HG02763 (cell line): Measurements from ENCODE around the gene ATG2A.

Experiments
- ATAC-seq: cut with Tn5 transposase; IDR thresholded peaks from one replicate; pipeline ENCODE4 v1.9.1; 2021; ENCODE audit warnings: mild to moderate bottlenecking, moderate library complexity; ENCODE audit not compliant: unreplicated experiment

The ATG2A gene

DNA sequence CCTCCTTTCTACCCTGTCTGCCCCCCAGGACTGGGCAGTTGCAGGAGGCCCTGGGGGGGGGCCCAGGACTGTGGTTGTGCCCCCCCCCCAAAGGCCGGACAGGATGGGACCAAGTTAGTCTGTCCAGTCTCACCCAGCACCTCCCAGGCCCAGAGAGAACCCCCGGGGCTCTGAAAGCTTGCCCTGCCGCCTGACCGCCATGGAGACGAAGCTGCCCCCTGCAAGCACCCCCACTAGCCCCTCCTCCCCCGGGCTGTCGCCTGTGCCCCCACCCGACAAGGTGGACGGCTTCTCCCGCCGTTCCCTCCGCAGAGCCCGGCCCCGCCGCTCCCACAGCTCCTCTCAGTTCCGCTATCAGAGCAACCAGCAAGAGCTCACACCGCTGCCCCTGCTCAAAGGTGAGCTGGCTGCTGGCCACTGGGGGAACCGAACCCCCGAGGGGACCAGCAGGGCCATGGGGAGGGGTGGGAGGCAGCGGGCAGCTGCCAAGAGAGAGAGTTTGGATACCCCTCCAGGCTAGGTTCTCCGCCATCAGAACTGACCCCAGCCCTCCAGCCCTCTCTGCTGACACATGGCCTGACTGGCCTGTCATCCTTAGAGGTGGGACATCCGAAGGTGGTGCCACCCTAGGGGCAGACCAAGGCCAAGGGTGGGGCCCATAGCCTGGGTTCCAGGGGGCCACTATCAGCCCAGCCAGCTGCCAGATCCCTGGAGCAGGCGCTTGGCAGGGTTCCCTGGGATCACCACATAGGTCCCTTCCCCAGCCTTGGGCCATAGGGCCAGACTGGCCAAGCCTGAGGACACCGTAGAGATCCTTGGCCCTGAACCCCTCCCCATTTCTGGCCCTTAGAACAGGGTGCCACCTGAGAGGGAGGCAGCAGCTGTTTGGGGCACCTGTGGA is 8.8 kb upstream of the ATG2A start:
- ATAC-seq, result no peak

DNA sequence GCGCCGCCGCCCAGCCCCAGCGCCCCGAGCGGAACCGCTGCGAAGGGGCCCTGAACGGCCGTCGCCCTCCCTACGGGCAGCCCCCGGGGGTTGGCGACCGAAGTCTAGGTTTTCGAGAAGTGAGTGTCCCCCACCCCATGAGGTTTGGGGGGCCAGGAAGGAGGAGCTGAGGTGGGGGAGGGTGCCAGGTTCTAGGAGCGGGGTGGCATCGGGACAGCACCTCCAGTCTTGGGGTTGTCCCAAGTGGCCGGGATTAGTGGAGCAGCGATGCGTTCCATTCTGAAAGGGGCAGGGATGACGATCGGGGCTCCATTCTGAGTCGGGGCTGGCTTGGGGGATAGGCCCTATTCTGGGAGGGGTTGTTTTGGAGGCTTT is 7.9 kb upstream of the ATG2A start:
- no peak for ATAC-seq

DNA sequence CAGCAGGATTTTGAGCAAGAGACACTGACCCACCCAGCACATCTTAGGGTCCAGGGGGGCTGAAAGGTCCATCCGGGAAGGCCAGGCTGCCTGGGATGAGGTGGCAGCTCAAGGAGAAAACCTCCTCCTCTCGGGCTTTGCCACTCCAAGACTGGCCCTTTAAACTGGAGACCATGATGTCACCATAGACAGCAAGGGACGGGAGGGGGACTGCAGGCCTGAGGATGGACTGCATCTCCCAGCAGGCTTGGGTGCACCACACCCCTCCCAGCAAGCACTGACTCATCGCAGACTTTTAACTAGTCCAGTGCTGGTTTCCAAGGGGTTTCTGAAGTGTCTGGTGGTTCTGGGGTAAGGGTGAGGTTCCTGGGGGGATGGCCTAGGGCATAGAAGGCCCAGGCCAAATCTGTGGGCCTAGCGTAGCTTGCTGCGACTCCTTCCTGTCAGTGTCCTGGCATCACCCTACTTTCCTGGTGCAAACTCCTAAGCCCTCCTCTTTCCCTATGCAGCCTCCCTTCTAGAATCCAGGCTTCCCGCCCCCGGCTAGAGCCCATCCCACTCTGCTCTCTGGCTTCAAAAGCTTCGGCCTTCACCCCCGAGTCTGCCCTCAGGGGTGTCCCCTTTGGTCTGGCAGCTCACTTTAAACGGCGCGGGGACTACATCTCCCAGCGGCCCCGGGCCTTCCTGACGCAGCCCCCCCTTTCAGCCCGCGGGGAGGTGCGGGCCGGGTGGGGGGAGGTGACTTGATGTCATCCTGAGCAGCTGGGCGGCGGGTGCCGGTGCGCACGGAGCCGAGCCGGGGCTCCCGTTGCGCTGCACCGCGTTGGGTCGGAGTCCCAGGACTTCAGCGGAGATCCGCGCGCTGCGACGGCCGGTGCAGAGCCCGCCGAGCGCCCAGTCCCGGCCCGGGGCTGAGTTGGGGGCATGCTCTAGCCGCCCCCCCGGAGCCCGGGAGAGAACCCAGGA is 7.2 kb upstream of the ATG2A start, which contains the start of gene PPP2R5B:
TSS of gene PPP2R5B (plus strand) at position 746 of the 966 bp plus-strand sequence. CDS start 1,046 bp downstream, outside the sequence.
- ATAC-seq, result peak; percentile 76

DNA sequence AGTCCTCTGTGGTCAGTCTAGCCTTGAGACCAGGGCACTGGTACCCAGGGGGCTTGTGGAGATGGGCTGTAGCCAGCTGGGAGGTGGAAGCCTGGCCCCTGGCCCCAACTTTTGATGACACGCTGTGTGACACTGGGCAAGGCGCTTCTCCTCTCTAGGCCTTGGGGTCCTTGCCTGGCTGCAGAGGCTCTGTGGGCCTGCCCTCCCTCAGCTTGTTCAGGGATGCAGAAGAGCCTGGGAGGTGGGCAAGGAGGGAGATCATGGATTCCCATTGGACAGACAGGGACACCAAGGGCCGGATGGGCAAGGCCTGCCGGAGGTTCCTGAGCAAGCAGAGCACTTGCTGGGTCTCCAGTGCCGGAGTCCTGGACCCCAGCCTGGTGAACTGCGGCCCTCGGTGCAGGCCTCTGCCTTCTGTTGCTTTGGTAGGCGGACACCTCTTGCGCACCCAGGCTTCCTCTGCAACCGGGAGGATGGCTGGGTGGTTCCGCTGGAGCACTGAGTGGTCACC is 6.2 kb upstream of the ATG2A start:
- no peak for ATAC-seq

DNA sequence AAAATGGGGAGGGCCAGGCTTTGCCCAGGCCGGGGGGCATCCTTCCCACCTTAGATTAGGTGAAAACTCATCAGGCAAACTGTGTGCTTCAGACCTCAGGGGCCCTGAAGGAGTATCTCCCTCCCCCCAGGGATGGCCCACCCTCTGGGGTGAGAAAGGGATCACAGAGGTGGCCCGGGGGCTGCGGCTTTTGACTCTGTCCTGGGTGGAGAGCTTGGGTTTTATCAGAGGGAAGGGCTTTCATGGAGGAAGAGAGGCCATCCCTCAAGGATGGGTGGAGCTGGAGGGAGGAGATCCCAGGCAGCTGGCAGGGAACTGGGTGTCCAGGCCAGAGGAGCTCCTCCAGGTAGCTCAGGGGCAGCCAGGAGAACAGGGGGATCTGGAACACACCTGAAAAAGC is 4.4 kb upstream of the ATG2A start:
- ATAC-seq, result no peak

DNA sequence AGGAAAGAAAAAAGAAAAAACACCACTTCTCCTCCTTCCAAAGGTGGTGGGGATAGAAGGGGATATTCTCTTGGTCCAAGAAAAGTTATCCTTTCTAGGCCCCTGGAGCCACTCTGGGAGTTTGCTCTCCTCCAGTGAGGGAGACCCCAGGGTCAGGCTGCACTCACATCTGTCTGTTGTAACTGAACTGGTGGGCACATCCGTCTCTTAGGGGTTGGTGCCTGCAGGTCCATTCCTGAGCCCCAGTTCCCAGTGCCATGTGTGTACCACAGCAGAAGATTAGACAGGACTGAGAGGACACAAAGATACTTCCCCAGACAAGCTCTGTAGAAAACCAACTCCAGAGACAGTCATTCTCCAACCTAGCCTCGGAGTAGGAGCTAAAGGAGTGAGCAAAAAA is 3.1 kb upstream of the ATG2A start:
- no peak for ATAC-seq

DNA sequence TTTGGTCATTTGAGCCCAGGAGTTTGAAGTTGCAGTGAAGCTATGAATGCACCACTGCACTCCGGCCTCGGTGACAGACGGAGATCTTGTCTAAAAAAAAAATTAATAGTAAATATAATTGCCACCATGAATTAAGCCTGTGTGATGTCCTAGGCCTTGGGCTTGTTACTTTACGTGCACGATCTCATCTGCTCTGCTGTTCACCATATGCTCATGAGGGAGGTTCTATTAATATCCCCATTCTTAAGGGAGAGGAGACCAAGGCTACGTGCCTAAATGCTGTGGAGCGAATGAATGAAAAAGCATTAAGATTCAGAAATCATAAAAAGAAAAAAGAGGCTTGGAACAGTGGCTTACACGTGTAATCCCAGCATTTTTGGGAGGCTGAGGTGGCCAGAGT is 2.6 kb upstream of the ATG2A start:
- no peak for ATAC-seq

DNA sequence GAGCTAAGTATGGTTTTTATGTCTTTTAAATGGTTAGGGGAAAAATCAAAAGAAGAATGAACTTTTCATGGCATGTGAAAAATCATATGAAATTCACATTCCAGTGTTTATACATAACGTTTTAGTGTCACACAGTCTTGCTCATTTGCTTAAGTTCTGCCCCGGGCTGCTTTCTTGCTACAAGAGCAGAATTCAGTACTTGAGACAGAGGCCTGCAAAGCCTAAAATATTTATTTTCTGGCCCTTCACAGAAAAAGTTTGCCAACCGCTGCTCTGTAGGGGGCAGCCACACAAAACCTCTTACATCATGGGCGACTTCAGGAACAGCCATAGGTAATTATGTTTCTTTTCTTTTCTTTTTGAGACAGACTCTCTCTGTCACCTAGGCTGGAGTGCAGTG is 1.0 kb upstream of the ATG2A start:
- no peak for ATAC-seq

DNA sequence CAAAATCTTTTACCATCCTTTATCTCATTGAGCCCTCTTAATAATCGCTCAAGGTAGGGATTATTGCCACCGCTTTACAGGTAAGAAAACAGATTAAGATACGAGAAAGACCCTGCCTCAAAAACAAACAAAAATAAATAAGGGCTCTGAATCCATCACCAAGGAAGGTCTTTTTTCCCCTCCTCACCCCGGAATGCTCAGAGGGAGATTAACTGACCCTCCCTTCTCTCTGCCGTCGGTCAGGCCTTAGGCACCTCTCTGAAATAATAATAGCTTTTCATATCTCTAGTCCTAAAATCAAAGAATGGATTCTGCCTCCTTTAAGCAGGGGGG is 620 bp upstream of the ATG2A start:
- no peak for ATAC-seq

DNA sequence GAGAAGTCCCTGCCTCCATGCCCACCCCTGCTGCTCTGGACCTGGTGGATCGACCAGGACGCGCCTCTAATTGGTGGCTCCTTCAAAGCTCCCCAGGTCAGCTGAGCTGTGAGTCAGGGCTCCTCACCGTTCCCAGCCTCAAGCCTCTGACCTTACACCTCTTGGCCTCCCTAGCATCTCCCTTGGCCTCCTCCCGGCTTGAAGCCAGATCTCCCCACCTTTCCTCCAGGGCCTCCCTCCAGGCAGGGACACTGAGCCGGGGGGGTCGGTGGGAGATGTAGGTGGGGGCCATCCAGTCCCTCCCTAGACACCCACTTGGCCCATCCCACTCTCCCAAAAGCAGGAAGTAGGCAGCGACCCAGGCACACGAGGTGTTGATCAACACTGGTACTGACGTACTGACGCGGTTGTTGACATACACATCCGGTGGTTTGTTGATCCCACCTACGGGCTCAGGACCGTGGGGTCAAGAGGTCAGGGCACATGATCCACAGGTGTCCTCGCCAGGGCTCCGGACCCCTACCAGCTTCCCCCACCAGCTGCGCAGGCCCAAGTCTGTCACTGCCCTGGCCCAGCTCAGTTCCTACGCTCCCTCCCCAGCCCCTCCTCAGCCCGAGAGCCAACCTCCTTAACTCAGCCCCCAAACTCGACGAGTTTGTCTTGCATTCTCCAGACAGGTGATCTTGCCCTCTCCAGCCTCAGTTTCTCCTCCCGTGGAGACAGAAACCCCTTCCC is 802 bp downstream of the ATG2A start:
- no peak for ATAC-seq

DNA sequence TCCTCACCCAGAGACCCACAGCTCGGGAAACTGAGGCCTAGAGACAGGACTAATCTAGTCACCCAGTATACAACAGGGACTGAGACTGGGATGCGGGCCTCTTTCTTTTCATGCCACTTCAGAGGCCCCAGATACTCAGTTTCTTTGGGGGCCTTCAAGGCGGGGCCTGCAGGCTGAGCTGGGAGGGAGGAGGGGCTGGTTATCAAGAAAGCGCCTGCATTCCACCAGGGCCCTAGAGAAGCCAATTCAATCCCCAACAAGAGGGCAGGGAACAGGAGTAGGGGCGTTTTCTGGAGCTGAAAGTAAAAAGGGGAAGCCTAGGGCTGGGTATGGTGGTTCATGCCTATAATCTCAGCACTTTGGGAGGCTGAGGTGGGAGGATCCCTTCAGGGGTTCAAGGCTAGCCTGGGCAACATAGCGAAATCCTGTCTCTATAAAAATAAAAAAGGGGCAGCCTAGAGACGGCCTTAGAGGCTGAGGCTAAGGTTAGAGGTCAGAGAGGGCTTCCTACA is 1.6 kb downstream of the ATG2A start:
- no peak for ATAC-seq

DNA sequence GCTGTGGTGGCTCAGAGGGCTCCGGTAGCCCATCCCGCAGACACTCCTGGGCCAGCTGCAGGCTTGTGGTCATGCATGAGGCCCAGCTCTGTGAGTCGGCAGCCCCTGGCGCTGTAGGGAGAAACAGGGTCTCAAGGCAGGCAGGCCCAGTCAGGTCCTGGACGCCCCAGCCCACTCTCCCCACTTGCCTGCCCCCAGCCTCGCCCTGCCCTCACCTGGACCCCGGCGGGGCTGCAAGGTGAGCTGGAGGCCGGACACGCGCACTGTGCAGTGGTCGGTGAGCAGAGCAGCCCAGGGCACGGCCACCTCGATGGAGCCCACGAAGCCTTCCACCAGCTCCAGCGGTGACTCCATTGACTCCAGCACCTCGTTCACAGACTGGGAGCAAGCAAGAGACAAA is 2.9 kb downstream of the ATG2A start:
- ATAC-seq, result no peak

DNA sequence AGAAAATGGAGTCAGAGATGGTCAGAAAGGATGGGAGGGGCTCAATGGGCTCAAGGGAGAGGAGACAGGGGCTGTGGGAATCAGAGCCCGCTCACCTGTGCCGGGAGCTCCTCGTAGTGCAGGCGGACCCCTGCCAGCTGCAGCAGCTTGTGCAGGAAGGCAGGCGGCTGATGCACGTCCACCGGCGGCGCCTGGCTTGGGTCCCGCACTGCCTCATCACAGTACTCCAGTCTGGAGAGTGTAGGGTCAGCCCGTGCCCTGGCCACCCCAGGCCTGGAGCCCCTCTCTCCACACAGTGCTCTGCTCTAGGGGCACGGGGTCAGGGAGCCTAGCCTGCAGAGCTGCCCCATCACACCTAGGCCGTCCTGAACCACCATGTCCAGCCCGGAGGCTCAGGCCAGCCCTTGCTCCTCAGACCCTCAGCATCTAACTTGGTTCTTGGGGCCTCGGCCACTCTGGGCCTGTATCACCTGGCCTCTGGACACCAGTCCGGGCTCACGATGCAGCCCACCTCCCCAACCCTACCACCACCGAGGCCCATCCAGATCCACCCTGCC is 3.8 kb downstream of the ATG2A start:
- no peak for ATAC-seq

DNA sequence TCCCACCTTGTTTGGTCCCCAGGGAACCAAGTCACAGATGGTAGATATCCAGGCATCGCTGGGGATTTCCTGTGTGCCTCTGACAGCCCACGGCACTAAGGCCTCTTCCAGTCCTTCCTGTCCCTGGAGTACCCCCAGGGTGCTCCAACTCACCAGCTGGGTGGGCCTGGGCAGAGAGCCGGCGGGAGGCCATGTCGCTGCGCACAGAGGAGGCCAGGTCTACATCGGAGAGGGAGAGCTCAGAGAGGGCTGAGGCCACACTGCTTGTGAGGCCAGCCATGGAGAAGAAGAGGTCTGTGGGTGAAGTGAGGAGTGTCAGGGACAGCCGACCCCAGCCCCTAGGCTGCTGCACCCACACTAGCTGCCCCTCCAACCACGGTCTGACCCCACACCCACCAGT is 5.3 kb downstream of the ATG2A start:
- no peak for ATAC-seq

DNA sequence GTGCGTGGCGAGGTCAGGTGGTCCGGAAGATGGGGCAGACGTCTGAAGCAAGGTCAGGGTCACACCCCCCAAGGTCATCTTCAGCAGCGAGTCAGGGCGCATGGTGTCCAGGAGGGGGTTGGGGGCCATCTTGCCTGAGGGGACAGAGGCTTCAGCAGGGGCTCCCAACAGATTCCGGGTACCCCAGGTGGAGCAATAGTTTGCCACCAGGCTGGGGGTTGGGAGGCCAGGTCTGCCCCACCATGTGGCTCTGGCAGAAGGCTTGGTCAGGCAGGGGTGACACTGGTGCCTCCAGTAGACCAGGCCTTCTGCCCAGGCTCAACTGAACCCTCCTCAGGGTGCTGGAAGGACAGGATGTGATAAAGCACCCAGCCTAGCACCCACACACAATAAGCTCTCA is 5.9 kb downstream of the ATG2A start:
- no peak for ATAC-seq

DNA sequence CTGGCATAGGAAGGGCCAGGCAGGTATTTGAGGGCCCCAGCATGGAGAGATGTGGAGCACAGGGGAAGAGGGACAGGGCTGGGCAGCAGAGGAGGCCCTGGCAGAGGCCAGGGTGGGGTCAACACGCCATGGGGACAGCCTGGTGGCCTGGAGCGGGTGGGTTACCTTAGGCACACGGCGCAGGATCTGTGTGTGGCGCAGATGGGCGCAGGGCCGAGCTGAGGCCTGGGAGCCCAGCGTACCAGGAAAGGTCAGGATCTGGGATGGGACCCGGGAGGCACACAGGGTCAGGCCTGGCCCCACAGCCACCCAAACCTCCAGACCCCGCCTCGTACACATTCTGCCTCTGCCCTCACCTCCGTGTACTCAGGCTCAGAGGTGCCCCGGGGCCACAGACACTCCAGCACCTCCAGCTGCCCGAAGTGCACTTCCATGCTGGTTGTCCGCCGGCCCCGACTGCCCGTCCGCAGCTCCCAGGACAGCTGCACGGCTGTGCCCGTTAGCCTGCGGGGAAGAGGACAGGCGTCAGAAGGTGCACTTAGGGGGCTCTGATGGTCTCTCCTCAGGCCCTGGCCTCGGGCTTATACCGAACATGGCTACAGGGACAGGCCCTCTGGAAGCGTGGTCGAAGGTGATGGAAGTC is 6.4 kb downstream of the ATG2A start:
- no peak for ATAC-seq

DNA sequence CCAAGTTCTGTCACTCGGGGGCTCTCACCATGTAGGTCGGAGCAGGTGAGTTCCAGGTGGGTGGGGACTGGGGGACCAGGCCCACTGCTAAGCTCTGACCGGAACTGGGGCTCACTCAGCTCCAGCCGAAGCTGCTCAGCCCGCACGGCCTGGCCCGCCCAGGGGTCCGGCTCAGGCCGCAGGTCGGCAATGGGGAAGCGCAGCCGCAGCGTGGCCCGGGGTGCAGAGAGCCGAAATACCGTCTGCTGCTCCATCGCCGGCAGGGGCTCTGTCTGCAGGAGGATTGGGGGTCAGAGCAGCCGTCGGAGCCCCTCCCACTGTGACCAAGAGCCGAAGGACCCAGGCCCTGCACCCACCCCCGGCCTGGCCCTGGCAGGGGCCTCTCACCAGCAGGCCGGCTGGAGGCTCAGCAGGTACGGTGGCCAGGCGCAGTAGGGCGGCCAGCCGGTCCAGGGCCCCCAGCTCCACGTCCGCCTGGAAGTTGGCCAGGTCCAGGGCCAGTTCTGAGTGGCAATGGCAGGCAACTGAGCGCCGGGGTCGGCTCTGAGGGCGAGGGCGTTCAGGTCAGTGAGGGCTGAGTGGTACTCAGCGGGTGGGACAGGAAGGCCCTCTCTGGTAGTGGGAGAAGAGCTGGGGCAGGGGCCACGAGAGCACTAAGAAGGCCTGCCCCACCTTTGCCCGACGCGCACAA is 7.2 kb downstream of the ATG2A start:
- ATAC-seq, result no peak

DNA sequence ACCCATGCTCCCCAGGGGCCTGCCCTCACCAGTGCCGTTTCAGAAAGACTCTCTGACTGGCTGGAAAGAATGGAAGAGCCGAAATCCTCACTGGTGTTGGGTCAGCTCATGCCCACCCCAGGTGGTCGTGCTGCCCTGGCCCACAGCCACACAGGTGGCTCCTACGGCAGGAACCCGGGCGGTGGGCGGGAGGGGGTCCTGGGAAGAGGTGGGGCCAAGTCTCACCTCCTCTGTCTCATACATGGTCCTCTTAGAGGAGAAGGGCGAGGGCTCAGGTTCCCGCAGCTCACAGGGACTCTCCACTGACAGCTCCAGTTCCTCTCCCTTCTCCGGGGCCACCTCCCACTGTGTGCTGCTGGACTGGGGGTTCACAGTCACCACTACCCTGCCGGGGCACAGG is 8.2 kb downstream of the ATG2A start:
- ATAC-seq, result no peak

DNA sequence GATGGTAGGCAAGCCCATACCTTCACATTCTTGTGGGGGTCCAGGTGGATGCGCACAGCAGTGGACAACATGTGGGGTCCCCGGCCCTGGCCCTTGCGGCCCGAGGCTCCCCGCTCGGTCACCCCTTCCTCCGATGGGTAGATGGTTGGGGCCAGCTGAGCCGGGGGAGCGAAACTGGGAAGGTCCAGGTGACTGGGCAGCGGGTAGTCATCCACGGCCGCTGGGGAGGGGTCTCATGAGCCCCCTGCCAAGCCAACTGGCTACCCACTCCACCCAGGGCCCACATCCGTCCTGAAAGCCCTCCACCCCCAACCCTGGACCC is 10.7 kb downstream of the ATG2A start:
- ATAC-seq, result no peak
